Measurements from ENCODE around the gene TAS2R4.

DNA sequence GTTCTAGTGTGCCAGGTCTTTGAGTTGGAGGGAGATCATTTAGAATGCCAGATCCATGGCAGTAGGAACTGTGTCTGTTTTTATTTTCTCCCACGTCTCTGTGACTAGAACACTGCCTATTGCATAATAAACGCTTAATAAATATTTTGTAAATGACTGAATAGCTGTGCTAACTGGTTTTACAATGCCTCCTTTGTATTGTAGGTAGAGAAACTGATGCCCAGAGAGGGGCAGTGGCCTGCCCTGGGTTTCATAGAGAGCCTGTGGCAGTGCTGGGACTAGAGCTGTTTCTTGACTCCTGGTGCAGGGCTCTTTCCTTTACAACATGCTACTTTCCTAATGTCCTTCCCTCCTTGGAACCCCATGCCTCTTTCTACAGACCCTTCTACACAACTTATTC lies 16.1 kb downstream of the TAS2R4 start:
- TF ChIP-seq, protein P1, sequence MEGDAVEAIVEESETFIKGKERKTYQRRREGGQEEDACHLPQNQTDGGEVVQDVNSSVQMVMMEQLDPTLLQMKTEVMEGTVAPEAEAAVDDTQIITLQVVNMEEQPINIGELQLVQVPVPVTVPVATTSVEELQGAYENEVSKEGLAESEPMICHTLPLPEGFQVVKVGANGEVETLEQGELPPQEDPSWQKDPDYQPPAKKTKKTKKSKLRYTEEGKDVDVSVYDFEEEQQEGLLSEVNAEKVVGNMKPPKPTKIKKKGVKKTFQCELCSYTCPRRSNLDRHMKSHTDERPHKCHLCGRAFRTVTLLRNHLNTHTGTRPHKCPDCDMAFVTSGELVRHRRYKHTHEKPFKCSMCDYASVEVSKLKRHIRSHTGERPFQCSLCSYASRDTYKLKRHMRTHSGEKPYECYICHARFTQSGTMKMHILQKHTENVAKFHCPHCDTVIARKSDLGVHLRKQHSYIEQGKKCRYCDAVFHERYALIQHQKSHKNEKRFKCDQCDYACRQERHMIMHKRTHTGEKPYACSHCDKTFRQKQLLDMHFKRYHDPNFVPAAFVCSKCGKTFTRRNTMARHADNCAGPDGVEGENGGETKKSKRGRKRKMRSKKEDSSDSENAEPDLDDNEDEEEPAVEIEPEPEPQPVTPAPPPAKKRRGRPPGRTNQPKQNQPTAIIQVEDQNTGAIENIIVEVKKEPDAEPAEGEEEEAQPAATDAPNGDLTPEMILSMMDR (IDR thresholded peaks at IDR 0.05; ENCODE audit: extremely low read depth in 1 of 2, insufficient read depth in 1 of 2, low read depth in 1 of 2, low read length in 2 of 2) = no peak
- no peak for TF ChIP-seq MYC (IDR thresholded peaks at IDR 0.05; ENCODE audit: low read depth, low read length)
- TF ChIP-seq POLR2A (IDR thresholded peaks at IDR 0.05; ENCODE audit: low read depth, low read length) = no peak
- TF ChIP-seq EZH2 (IDR thresholded peaks at IDR 0.05; ENCODE audit: borderline replicate concordance, low read depth, low read length, severe bottlenecking) = no peak
- no peak for TF ChIP-seq POLR2AphosphoS5 (IDR thresholded peaks at IDR 0.05; ENCODE audit: insufficient read depth, low read depth, low read length)
- no peak for TF ChIP-seq JUN (IDR thresholded peaks at IDR 0.05; ENCODE audit: borderline replicate concordance, insufficient read depth, insufficient read length, low read depth)
- TF ChIP-seq, protein P2, sequence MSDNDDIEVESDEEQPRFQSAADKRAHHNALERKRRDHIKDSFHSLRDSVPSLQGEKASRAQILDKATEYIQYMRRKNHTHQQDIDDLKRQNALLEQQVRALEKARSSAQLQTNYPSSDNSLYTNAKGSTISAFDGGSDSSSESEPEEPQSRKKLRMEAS (IDR thresholded peaks at IDR 0.05; ENCODE audit: insufficient read depth, insufficient read length) = no peak

Data from endothelial cell of umbilical vein (primary cell).